DND-41 (cell line): ENCODE data around the gene ABCB9.

Experiments
- EZH2 ChIP-seq: IDR thresholded peaks from 3 replicates; pipeline ENCODE4 v1.6.1; 2012; ENCODE audit warnings: borderline replicate concordance, low read depth, mild to moderate bottlenecking, moderate library complexity, low read length, inconsistent platforms; ENCODE audit not compliant: severe bottlenecking
- TF ChIP-seq, protein P1 (sequence below): IDR thresholded peaks from 2 replicates; pipeline ENCODE4 v1.5.1; 2012; ENCODE audit warnings: borderline replicate concordance, low read length, moderate library complexity, mild to moderate bottlenecking; ENCODE audit not compliant: poor library complexity, severe bottlenecking; ENCODE audit errors: extremely low read depth

DNA sequence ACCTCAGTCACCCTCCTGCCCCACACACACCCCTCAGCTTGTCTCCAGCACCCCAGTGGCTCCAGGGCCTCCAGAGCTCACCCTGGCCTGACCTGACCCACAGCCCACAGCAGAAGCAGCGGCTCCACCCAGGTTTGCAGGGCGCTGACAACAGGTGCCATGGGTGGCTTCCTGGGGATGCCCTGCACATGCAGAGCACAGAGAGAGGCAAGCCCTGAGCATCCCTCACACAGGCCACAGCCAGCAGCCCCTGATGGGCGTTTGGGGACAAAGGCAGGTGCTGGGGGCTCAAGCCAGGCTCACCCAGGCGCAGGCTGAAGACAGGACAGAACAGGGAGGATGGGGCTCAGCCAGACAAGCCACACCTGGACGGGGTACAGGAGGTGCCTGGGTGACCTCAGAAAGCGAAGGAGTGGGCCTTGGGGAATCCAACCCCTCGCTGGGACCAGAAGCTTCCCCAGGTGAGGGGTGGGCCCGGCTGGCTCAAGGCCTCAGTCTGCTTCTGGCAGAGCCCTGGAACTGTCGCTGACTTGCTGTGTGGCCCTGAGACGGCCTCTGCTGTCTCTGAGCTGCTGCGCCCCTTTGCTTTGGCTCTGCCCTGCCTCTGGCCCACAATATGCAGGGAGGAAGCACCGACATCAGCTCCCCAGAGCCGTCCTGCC, 24.8 kb upstream of the ABCB9 start:
- TF ChIP-seq EZH2: no peak
- TF ChIP-seq, protein P1, sequence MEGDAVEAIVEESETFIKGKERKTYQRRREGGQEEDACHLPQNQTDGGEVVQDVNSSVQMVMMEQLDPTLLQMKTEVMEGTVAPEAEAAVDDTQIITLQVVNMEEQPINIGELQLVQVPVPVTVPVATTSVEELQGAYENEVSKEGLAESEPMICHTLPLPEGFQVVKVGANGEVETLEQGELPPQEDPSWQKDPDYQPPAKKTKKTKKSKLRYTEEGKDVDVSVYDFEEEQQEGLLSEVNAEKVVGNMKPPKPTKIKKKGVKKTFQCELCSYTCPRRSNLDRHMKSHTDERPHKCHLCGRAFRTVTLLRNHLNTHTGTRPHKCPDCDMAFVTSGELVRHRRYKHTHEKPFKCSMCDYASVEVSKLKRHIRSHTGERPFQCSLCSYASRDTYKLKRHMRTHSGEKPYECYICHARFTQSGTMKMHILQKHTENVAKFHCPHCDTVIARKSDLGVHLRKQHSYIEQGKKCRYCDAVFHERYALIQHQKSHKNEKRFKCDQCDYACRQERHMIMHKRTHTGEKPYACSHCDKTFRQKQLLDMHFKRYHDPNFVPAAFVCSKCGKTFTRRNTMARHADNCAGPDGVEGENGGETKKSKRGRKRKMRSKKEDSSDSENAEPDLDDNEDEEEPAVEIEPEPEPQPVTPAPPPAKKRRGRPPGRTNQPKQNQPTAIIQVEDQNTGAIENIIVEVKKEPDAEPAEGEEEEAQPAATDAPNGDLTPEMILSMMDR: no peak
